ENCODE results near the gene MAP1LC3A.
A peak's percentile ranks its signal among the peaks of the same experiment; 100 is the strongest.

The MAP1LC3A gene

DNA sequence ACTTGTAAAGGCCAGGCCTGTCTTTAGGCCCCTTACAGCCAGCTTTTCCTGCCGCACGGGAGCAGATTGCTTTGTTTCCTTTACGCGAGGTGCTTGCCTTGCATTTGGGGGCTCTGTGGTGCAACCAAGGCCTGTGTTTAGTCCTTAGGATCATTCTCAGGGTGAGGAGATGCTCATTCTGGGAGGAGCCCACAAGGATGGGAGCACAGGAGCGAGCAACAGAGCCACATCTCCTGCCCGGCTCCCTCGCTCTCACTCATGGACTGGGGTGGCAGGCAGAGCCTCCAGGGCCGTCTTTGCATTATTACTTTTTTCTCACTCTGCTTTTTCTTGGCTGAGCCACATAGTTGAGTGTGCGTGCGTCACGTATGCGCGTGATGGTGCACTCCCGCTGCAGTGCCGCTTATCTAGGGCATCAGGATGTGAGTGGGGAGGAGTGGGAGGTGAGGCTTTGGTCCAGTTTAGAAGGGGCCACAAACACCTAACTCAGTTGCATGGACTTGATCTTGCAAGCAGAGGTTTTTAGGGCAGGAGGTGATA, 23.1 kb upstream of the MAP1LC3A start:
- DNase-seq (ENCODE audit: low spot score in 2 of 2), result no peak
- H3K4me1 ChIP-seq, result no peaks in the 10 kb centered on the region
- in situ Hi-C loops (cut with MboI; ENCODE audit: low sequenced_read_pairs), result loop anchor here (5.0 kb wide), 1 partner anchor 172 kb away; no protein-coding TSS in a partner anchor
- H3K36me3 ChIP-seq (replicated peaks), result peaks cover 72% of the 10 kb centered on the region
- no peak overlapping the region for H3K4me3 ChIP-seq
- no peaks in the 10 kb centered on the region for H3K27me3 ChIP-seq (ENCODE audit: low read depth)
- H3K9me3 ChIP-seq, result no peaks in the 10 kb centered on the region

DNA sequence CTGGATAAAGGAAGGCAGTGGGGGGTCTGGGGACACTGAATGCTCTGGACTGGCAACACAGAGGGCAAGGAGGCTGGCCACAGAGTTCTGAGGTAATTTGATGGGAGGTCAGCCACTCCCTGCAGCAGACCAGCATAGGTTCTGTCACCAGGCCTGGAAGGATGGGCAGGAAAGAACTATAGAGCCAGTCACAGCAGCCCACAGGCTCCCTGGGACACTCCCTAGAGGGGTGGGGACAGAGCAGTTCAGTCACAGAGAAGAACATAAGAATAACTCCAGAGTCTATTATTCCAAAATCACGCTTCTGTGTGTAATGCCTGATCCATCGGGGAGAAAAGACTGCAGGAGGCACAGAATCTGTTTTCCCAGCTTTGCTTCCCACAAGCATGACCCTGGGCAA, 22.7 kb upstream of the MAP1LC3A start:
- Histone ChIP-seq H3K27me3 (ENCODE audit: low read depth) (no peaks in the 10 kb centered on the region), H3K4me1 (no peaks in the 10 kb centered on the region), H3K4me3 (no peak overlapping the region), H3K36me3 (replicated peaks) (peaks cover 75% of the 10 kb centered on the region), H3K9me3 (no peaks in the 10 kb centered on the region)
- in situ Hi-C loops (cut with MboI; ENCODE audit: low sequenced_read_pairs), result loop anchor here (5.0 kb wide), 1 partner anchor 171 kb away; no protein-coding TSS in a partner anchor
- DNase-seq (ENCODE audit: low spot score in 2 of 2), result no peak

DNA sequence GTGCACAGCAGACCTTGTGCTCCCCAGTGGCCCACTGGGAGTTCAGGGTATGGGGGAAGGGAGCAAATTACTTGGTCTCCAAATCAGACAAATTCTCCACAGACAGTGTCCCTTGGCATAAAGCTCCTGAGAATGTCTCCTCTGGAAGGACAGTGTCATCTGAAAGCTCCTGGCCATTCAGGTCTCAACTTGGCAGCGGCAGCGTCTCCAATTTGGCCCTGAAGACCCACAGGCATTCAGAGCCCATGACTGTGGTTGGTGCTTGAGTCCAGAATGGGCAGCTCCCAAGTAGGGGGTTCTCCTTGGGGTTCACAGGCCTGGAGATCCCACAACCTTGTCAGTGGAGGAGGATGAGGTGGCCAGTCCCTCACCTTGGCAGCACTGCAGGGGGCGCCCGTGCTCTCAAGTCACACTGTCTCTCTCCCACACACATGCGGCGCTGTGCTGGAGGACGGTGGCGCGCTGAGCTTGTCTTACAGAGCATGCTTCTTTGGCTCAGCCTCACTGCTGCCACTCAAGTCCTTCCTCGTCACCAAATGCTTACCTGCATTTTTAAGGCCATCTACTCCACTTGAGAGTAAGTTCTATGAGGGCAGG, 21.6 kb upstream of the MAP1LC3A start:
- in situ Hi-C loops (cut with MboI; ENCODE audit: low sequenced_read_pairs), result loop anchor here (5.0 kb wide), 1 partner anchor 170 kb away; no protein-coding TSS in a partner anchor
- DNase-seq (ENCODE audit: low spot score in 2 of 2), result peak; percentile 48 to 86

DNA sequence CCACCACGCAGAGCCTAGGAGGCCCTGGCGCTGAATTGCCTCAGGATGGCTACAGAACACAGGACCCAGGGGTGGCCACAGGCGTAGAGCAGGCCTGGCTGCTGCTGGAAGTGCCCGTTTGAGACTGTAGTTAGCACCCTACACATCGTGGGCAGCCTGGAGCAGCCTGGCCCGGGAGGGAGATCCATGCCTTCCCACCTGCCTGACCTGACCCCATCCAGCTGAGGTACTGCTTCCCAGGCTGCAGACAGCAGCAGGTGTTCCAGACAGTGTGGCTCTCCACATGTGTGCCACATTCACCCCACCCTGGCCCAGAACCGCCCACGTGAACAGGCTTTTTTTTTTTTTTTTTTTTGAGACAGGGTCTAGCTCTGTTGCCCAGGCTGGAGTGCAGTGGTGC, 20.9 kb upstream of the MAP1LC3A start:
- Histone ChIP-seq H3K36me3 (replicated peaks) (peaks cover 67% of the 10 kb centered on the region), H3K27me3 (ENCODE audit: low read depth) (no peaks in the 10 kb centered on the region), H3K4me1 (no peaks in the 10 kb centered on the region), H3K9me3 (no peaks in the 10 kb centered on the region), H3K4me3 (no peak overlapping the region)
- in situ Hi-C loops (cut with MboI; ENCODE audit: low sequenced_read_pairs), result loop anchor here (5.0 kb wide), 1 partner anchor 170 kb away; no protein-coding TSS in a partner anchor
- DNase-seq (ENCODE audit: low spot score in 2 of 2), result no peak

More for the DNA sequence above, 21.6 kb upstream of the MAP1LC3A start:
- Histone ChIP-seq H3K9me3 (no peaks in the 10 kb centered on the region), H3K4me1 (no peaks in the 10 kb centered on the region), H3K4me3 (no peak overlapping the region), H3K27me3 (ENCODE audit: low read depth) (no peaks in the 10 kb centered on the region), H3K36me3 (replicated peaks) (peaks cover 72% of the 10 kb centered on the region)

- peak; percentile 37 to 71 for DNase-seq (ENCODE audit: low spot score in 2 of 2)
- H3K4me3 ChIP-seq, result no peak overlapping the region
- peaks cover 60% of the 10 kb centered on the region for H3K36me3 ChIP-seq (replicated peaks)
- H3K9me3 ChIP-seq, result no peaks in the 10 kb centered on the region
- no peaks in the 10 kb centered on the region for H3K4me1 ChIP-seq
- in situ Hi-C loops (cut with MboI; ENCODE audit: low sequenced_read_pairs), result loop anchor here (5.0 kb wide), 1 partner anchor 169 kb away; no protein-coding TSS in a partner anchor
- H3K27me3 ChIP-seq (ENCODE audit: low read depth), result no peaks in the 10 kb centered on the region
Observed at GRCh38 chr20:34538671-34539123, 19.8 kb upstream of the MAP1LC3A start.

DNA sequence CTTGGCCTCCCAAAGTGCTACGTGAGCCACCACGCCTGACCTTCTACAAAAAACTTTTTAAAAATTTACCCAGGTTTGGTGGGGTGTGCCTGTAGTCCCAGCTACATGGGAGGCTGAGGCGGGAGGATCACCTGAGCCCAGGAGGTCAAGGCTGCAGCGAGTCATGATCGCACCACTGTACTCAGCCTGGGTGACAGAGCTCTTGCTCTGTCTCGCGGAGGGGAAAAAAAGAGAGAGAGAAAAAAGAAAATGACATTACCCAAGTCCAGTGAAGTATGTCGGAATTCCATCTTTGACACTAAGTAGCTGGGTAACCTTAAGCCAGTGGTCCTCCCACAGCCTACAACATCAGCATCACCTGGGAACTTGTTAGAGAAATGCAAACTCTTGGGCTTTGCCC, 18.8 kb upstream of the MAP1LC3A start:
- Histone ChIP-seq H3K36me3 (replicated peaks) (peaks cover 55% of the 10 kb centered on the region), H3K9me3 (no peaks in the 10 kb centered on the region), H3K4me3 (no peak overlapping the region), H3K27me3 (ENCODE audit: low read depth) (no peaks in the 10 kb centered on the region), H3K4me1 (no peaks in the 10 kb centered on the region)
- in situ Hi-C loops (cut with MboI; ENCODE audit: low sequenced_read_pairs), result loop anchor here (5.0 kb wide), 1 partner anchor 168 kb away; no protein-coding TSS in a partner anchor
- DNase-seq (ENCODE audit: low spot score in 2 of 2), result no peak

DNA sequence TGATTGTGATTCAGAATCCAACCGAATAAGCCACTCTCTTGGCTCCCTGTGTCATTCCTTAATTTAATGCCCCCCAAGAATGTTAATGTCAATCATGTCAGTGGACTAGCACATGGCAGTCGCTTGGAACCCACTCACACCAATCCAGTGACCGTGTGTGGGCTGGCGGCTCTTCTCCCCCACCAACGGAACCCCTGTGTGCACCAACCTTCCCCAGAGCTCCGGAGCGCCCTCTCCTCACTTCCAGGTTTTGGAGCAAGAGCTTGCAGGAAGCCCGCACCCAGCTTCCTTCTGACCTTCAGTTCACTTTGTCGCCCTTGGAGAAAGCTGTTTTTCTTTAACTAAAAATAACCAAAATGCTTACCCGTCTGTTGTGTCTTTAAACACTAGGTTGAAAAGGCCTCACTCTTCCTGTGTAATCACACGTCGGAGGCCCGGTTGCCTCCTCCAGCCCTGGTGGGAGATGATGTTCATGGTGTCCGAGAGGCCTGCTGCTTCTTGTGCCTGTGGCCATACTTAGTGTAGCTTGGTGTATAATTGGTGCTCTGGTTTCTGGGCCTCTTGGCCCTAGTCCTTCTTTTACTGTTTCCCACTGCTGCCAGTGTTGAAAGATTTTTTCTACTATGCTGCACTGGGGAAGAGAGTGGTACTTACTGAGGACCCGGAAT, 17.8 kb upstream of the MAP1LC3A start:
- H3K4me3 ChIP-seq, result no peak overlapping the region
- H3K4me1 ChIP-seq, result no peaks in the 10 kb centered on the region
- H3K9me3 ChIP-seq, result no peaks in the 10 kb centered on the region
- H3K36me3 ChIP-seq (replicated peaks), result peaks cover 45% of the 10 kb centered on the region
- no peak for DNase-seq (ENCODE audit: low spot score in 2 of 2)
- in situ Hi-C loops (cut with MboI; ENCODE audit: low sequenced_read_pairs), result no loop called here
- H3K27me3 ChIP-seq (ENCODE audit: low read depth), result no peaks in the 10 kb centered on the region

- H3K27me3 ChIP-seq (ENCODE audit: low read depth), result no peaks in the 10 kb centered on the region
- H3K4me3 ChIP-seq, result no peak overlapping the region
- DNase-seq (ENCODE audit: low spot score in 2 of 2), result no peak
- H3K4me1 ChIP-seq, result no peaks in the 10 kb centered on the region
- peaks cover 39% of the 10 kb centered on the region for H3K36me3 ChIP-seq (replicated peaks)
- no peaks in the 10 kb centered on the region for H3K9me3 ChIP-seq
- in situ Hi-C loops (cut with MboI; ENCODE audit: low sequenced_read_pairs), result no loop called here
Observed at GRCh38 chr20:34541264-34541901, 17.1 kb upstream of the MAP1LC3A start.

GRCh38 chr20:34541917-34542316, 16.6 kb upstream of the MAP1LC3A start:
- no peak for DNase-seq (ENCODE audit: low spot score in 2 of 2)
- no peak overlapping the region for H3K4me3 ChIP-seq
- H3K36me3 ChIP-seq (replicated peaks), result peaks cover 37% of the 10 kb centered on the region
- H3K27me3 ChIP-seq (ENCODE audit: low read depth), result no peaks in the 10 kb centered on the region
- in situ Hi-C loops (cut with MboI; ENCODE audit: low sequenced_read_pairs), result no loop called here
- H3K9me3 ChIP-seq, result no peaks in the 10 kb centered on the region
- no peaks in the 10 kb centered on the region for H3K4me1 ChIP-seq

DNA sequence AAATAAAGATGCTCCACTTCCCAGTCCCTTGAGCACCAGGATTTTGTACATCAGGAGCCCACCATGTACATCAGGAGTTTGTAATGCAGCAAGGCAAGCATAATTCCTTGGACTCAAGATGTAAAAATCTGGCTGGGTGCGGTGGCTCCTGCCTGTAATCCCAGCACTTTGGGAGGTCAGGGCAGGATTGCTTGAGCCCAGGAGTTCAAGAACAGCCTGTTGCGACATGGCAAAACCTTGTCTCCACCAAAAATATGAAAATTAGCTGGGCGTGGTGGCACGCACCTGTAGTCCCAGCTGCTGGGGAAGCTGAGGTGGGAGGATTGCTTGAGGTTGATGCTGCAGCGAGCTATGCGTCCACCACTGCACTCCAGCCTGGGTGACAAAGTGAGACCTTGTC, 16.1 kb upstream of the MAP1LC3A start:
- Histone ChIP-seq H3K4me1 (no peaks in the 10 kb centered on the region), H3K4me3 (no peak overlapping the region), H3K36me3 (replicated peaks) (peaks cover 31% of the 10 kb centered on the region), H3K9me3 (no peaks in the 10 kb centered on the region), H3K27me3 (ENCODE audit: low read depth) (no peaks in the 10 kb centered on the region)
- in situ Hi-C loops (cut with MboI; ENCODE audit: low sequenced_read_pairs), result no loop called here
- DNase-seq (ENCODE audit: low spot score in 2 of 2), result no peak

DNA sequence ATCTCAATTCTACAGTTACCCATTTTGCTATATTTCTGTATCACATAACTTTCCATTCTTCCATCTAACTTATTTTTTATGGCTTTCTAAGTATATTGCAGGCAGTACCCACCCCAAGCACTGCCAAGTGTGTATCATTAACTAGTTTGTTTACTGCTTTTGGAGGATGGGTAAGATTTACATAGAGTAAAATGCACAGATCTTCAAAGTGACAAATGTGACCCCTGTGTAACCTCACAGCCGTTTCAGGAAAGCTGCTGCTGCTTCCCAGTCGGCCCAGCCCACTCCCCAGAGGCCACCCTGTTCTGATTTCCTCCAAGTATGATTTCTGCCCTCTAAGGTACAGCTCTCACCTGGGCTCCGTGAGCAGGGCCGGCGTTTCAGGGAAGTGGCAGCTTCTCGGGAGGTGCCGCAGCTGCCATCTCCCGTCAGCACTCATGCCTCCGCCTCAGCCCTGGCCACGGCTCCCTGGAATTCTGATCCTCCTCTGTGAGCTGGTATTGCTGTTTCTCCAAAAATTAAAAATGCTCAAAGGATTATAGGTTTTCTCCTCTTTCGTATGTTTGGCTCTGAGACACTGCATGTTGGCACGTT, 15.0 kb upstream of the MAP1LC3A start:
- Histone ChIP-seq H3K27me3 (ENCODE audit: low read depth) (no peaks in the 10 kb centered on the region), H3K4me1 (no peaks in the 10 kb centered on the region), H3K36me3 (replicated peaks) (peaks cover 24% of the 10 kb centered on the region), H3K4me3 (no peak overlapping the region), H3K9me3 (no peaks in the 10 kb centered on the region)
- in situ Hi-C loops (cut with MboI; ENCODE audit: low sequenced_read_pairs), result no loop called here
- no peak for DNase-seq (ENCODE audit: low spot score in 2 of 2)

DNA sequence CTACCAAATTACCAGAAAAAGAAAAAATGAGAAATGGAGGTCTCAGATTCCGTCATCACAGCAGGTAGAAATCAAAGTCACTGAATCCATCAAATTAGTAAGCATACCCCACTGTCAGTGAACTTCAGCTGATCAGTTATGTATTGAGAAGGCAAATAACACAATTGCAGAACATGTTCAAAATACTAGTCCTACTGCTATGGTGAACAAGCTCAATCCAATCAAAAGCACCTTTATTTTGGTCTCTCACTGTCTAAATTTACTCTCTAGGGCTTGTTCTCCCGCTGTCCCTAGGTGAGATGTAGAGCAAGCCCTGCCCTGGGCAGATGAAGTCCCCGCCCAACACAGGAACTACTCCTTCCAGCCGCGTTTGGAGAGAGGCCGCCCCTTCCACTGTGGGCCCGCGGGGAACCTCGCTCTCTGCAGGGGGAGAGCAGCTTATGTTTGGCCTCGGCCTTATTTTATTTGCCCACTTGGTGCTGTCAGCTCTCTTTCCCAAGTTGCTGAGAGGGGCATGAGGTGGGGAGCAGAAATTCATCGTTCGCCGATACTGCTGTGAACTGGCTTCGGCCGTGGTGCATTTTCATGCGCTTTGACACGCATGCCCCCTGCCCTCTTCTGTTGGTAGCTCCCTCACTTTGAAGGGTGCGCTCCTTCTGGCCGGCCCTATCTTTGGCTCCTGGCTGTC, 14.3 kb upstream of the MAP1LC3A start:
- Histone ChIP-seq H3K36me3 (replicated peaks) (peaks cover 17% of the 10 kb centered on the region), H3K27me3 (ENCODE audit: low read depth) (no peaks in the 10 kb centered on the region), H3K9me3 (no peaks in the 10 kb centered on the region), H3K4me1 (no peaks in the 10 kb centered on the region), H3K4me3 (no peak overlapping the region)
- in situ Hi-C loops (cut with MboI; ENCODE audit: low sequenced_read_pairs), result no loop called here
- DNase-seq (ENCODE audit: low spot score in 2 of 2), result no peak

GRCh38 chr20:34546751-34547181, 11.8 kb upstream of the MAP1LC3A start:
- H3K4me1 ChIP-seq, result no peaks in the 10 kb centered on the region
- in situ Hi-C loops (cut with MboI; ENCODE audit: low sequenced_read_pairs), result no loop called here
- H3K27me3 ChIP-seq (ENCODE audit: low read depth), result no peaks in the 10 kb centered on the region
- H3K36me3 ChIP-seq (replicated peaks), result no peaks in the 10 kb centered on the region; the same call in 1 of the 2 replicates
- no peak for DNase-seq (ENCODE audit: low spot score in 2 of 2)
- H3K4me3 ChIP-seq, result no peak overlapping the region
- no peaks in the 10 kb centered on the region for H3K9me3 ChIP-seq

Measured in HAP-1 (cell line).